ENCODE measurements around the gene SNX8. TPM values are rescaled to one million over a fixed set of nuclear protein-coding genes. Genes with fewer than 3 reads are reported as not detected.

SNX8 gene
- total RNA-seq, 6 donors from 2014 or later, result 16.0 to 74.3 (median 41.2) TPM

- Histone ChIP-seq H3K4me3 (no peak overlapping the region), H3K27ac (no peak overlapping the region), H3K36me3 (peaks cover 10 to 39% (median 29%) of the 10 kb centered on the region in 4 donors), H3K4me1 (peaks cover 0 to 22% (median 9%) of the 10 kb centered on the region in 4 donors), H3K27me3 (no peaks in the 10 kb centered on the region), H3K9me3 (no peaks in the 10 kb centered on the region)
- DNase-seq, result no peak
- no peak for ATAC-seq (ENCODE audit: low FRiP score in 2 of 2)
- 88 to 90% methylated on average over 28 to 33 of the region's 33 CpGs for WGBS, 2 donors
- TF ChIP-seq EP300 (IDR thresholded peaks at IDR 0.05) (no peak), POLR2A (IDR thresholded peaks at IDR 0.05) (no peak), CTCF (IDR thresholded peaks at IDR 0.05) (no peak), POLR2AphosphoS5 (IDR thresholded peaks at IDR 0.05) (no peak)
Measured at GRCh38 chr7:2255145-2256139, 58.8 kb downstream of the SNX8 start.

DNA sequence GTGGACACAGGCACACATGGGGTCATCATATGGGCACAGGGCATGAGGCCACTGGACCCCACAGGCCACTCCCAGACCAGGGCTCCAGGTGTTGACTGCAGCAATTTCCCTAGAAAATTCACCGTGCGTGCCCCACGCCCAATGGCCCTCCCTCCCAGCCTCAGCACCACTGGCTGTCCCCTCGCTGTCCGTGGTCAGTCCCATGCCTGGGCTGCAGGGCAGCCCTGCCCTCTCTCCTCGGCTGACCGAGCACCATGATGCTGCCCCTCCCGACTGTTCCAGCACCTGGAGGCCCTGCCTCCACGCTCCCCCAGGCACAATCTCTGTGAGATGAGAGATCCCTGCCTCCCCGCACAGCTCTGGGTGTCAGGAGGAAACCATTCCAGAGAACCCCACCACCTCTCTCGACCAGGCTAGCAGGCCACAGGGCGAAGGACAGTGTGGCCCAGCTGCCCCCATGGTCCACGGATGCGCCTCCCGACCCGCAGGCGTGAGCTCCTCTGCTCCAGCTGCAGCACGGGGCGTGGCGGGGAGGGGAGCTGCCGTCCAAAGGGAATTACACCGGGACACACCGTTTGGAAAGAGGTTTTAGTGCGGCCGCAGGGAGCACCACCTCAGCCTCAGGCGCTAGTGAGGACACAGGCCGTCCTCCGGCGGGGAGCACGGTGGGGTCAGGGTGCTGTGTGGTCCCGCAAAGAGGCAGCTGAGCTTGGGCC is 59.7 kb downstream of the SNX8 start:
- no peaks in the 10 kb centered on the region for H3K27me3 ChIP-seq
- DNase-seq (peak in 1 of 2 donors; percentile 81), ATAC-seq (ENCODE audit: low FRiP score in 2 of 2) (no peak)
- H3K4me1 ChIP-seq, result peaks cover 0 to 15% (median 9%) of the 10 kb centered on the region in 4 donors
- H3K4me3 ChIP-seq, result no peak overlapping the region
- H3K9me3 ChIP-seq, result no peaks in the 10 kb centered on the region
- WGBS, 2 donors, result 80 to 92% methylated on average over 1 to 30 of the region's 31 CpGs
- no peak overlapping the region for H3K27ac ChIP-seq
- peaks cover 10 to 39% (median 29%) of the 10 kb centered on the region in 4 donors for H3K36me3 ChIP-seq
- TF ChIP-seq POLR2AphosphoS5 (IDR thresholded peaks at IDR 0.05), result no peak
- TF ChIP-seq CTCF (IDR thresholded peaks at IDR 0.05), result no peak
- no peak for TF ChIP-seq EP300 (IDR thresholded peaks at IDR 0.05)
- TF ChIP-seq POLR2A (IDR thresholded peaks at IDR 0.05), result no peak

GRCh38 chr7:2253525-2254244 is 60.6 kb downstream of the SNX8 start:
- H3K36me3 ChIP-seq, result peaks cover 10 to 39% (median 29%) of the 10 kb centered on the region in 4 donors
- H3K27ac ChIP-seq, result no peak overlapping the region
- TF ChIP-seq POLR2A (IDR thresholded peaks at IDR 0.05), result no peak
- TF ChIP-seq POLR2AphosphoS5 (IDR thresholded peaks at IDR 0.05), result no peak
- TF ChIP-seq EP300 (IDR thresholded peaks at IDR 0.05), result no peak
- no peak for TF ChIP-seq CTCF (IDR thresholded peaks at IDR 0.05)
- H3K27me3 ChIP-seq, result no peaks in the 10 kb centered on the region
- DNase-seq, result peak in 1 of 2 donors; percentile 79
- no peak for ATAC-seq (ENCODE audit: low FRiP score in 2 of 2)
- peaks cover 5 to 16% (median 14%) of the 10 kb centered on the region in 4 donors for H3K4me1 ChIP-seq
- no peak overlapping the region for H3K4me3 ChIP-seq
- 92% methylated on average over 13 to 29 of the region's 32 CpGs for WGBS, 2 donors
- H3K9me3 ChIP-seq, result no peaks in the 10 kb centered on the region

DNA sequence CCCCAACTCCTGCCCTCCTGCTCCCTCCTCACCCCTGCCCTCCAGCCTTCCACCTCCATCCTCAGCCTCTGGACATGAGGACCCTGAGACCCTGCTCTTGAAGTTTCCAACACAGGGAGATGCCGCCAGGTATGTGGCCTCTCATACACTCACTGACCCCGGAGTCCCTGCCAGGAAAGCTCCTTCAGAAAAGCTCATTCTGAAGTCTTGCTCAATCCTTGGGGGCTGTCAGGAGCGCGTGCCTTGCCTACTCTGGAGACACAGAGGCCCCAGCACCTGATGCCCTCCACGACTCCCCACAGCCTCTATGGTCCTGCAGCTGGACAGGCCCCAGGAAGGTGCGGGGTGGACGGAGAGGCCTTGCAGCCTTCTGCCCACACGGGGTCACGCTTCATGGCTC is 61.2 kb downstream of the SNX8 start:
- Histone ChIP-seq H3K36me3 (peaks cover 10 to 39% (median 29%) of the 10 kb centered on the region in 4 donors), H3K4me3 (no peak overlapping the region), H3K27me3 (no peaks in the 10 kb centered on the region), H3K27ac (peak overlapping the region in 1 of 4 donors; percentile 26), H3K4me1 (peaks cover 6 to 18% (median 15%) of the 10 kb centered on the region in 4 donors), H3K9me3 (no peaks in the 10 kb centered on the region)
- WGBS, 2 donors, result 70 to 76% methylated on average over 2 to 9 of the region's 9 CpGs
- no peak for TF ChIP-seq POLR2A (IDR thresholded peaks at IDR 0.05)
- peak in 1 of 2 donors; percentile 23 for ATAC-seq (ENCODE audit: low FRiP score in 2 of 2)
- DNase-seq, result peak in 1 of 2 donors; percentile 77
